Measurements from ENCODE around the gene TAB2. TPM values are rescaled to one million over a fixed set of nuclear protein-coding genes. Genes with fewer than 3 reads are reported as not detected.

The TAB2 gene
- total RNA-seq, 1 experiment from 2014 or later: 56.2 TPM

- no peaks in the 10 kb centered on the region for H3K36me3 Mint-ChIP-seq (ENCODE audit: insufficient read depth in 1 of 3, low read depth in 3 of 3)
- Histone ChIP-seq H2BK120ac (ENCODE audit: low read depth, low read length, poor library complexity, severe bottlenecking) (no peak overlapping the region), H3K23me2 (ENCODE audit: insufficient read length, low read depth, low read length, poor library complexity, severe bottlenecking) (no peaks in the 10 kb centered on the region), H3K4me1 (ENCODE audit: insufficient read depth, low read length) (no peaks in the 10 kb centered on the region), H3K4me2 (ENCODE audit: insufficient read depth, insufficient read length, low read length) (no peak overlapping the region), H4K91ac (ENCODE audit: insufficient read length, low read depth, low read length) (no peak overlapping the region), H3K18ac (ENCODE audit: insufficient read length, low read depth, low read length) (no peak overlapping the region), H3K79me1 (ENCODE audit: insufficient read depth, low read depth, low read length, poor library complexity, severe bottlenecking) (no peaks in the 10 kb centered on the region), H3K56ac (ENCODE audit: insufficient read length, low read depth, low read length) (no peak overlapping the region), H2AK5ac (ENCODE audit: insufficient read length, low read length) (no peak overlapping the region), H3K14ac (ENCODE audit: insufficient read depth, low read length) (no peak overlapping the region), H2BK5ac (ENCODE audit: insufficient read length, low read length) (no peak overlapping the region), H3K9ac (ENCODE audit: extremely low read depth, insufficient read length, low read length) (no peak overlapping the region), H4K8ac (replicated peaks; ENCODE audit: insufficient read length, low read depth, low read length) (no peak overlapping the region), H2AFZ (ENCODE audit: low read length) (no peak overlapping the region), H3K79me2 (ENCODE audit: insufficient read depth, low read length) (no peaks in the 10 kb centered on the region), H3K27ac (ENCODE audit: insufficient read length, low read depth, low read length) (no peak overlapping the region), H2BK15ac (ENCODE audit: low read depth, low read length) (no peak overlapping the region), H2BK12ac (ENCODE audit: insufficient read length, low read depth, low read length) (no peak overlapping the region), H3K4ac (ENCODE audit: low read depth, low read length) (no peak overlapping the region), H3K27me3 (ENCODE audit: insufficient read depth, low read length) (no peaks in the 10 kb centered on the region), H2BK20ac (ENCODE audit: low read depth, low read length, poor library complexity, severe bottlenecking) (no peak overlapping the region), H4K20me1 (ENCODE audit: control insufficient read depth, insufficient read depth, insufficient read length) (no peaks in the 10 kb centered on the region), H3K23ac (ENCODE audit: insufficient read length, low read depth, low read length) (no peak overlapping the region), H4K5ac (ENCODE audit: insufficient read length, low read depth, low read length) (no peak overlapping the region), H3T11ph (ENCODE audit: low read length) (no peak overlapping the region), H3K9me3 (ENCODE audit: control insufficient read depth, low read depth, low read length) (no peaks in the 10 kb centered on the region)
- TF ChIP-seq CTCF (conservative IDR thresholded peaks at IDR 0.05): no peak
- no CpG with 5 or more reads among the region's 6 CpGs for WGBS (ENCODE audit: extremely low coverage, insufficient read length, low lambda C conversion rate)
- no peak for DNase-seq
- H3K27ac Mint-ChIP-seq: no peak overlapping the region
- H3K4me1 Mint-ChIP-seq: peaks cover 2 to 4% of the 10 kb centered on the region in 2 experiments; a peak in 2 of 4 replicates
- H3K4me3 Mint-ChIP-seq: no peak overlapping the region
- no peaks in the 10 kb centered on the region for H3K9me3 Mint-ChIP-seq
- H3K27me3 Mint-ChIP-seq (ENCODE audit: low read depth): no peaks in the 10 kb centered on the region
Measured at GRCh38 chr6:149286905-149287304, 30.6 kb upstream of the TAB2 start.
